ENCODE data around the gene ETS2.

ETS2 gene

GRCh38 chr21:38777531-38777930 lies 28.2 kb upstream of the ETS2 start:
- no peak for DNase-seq (ENCODE audit: low read depth in 2 of 2, low spot score in 1 of 2)

DNA sequence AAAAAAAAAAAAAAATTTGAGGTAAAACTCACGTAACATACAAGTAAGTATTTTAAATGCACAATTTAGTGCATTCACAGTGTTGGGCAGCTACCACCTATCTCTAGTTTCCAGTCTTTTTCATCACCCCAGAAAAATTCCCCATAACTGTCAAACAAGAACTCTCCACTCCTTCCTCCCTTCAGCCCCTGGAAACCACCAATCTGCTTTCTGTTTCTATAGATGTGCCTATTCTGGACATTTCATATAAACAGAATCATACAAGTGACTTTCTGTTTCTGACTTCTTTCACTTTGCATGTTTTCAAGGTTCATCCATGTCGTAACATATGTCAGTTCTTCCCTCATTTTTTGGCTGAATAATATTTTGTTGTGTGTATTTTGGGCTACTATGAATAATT lies 24.9 kb upstream of the ETS2 start:
- DNase-seq (ENCODE audit: low read depth in 2 of 2, low spot score in 1 of 2), result no peak

GRCh38 chr21:38784458-38785266 lies 21.1 kb upstream of the ETS2 start:
- no peak for DNase-seq (ENCODE audit: low read depth in 2 of 2, low spot score in 1 of 2)

GRCh38 chr21:38785483-38785882 lies 20.2 kb upstream of the ETS2 start:
- DNase-seq (ENCODE audit: low read depth in 2 of 2, low spot score in 1 of 2), result no peak

GRCh38 chr21:38787016-38787415 lies 18.7 kb upstream of the ETS2 start:
- DNase-seq (ENCODE audit: low read depth in 2 of 2, low spot score in 1 of 2), result no peak

DNA sequence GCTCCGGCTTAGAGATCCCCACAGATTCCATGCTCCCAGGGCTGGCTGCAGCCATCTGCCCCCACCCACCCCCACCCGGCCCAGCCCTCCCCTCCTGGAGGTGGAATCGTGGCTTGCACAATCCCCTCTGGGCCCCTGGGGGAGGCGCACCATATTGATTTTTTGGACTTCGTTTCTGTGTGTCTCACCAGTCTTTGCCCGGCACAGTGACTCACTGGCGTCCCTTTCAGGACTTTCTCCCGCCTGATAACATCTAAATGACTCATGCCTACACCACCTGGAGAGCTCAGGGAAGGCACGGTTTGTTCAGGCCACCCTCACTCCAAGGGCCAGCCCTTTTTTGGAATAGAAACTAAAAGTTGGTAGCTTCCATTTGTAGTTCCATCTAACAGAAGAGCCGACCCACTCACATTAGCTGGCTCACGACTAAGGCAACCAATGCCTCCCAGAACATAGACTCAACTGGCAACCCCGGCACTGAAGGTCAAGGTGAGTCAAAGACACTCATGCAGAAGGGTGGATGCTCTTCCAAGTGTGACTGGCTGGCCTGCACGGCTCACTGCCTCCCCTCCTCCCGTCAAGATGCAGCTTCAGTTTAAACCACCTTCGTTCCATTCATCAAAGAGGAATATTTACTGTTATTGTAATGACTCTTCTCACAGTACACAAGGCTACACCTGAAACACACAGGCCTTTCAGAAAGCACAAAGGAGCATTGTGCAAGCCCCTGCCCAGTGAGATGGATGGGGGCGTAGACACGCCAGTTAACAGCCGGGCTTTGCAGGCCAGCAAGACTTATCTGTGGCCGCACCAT lies 18.1 kb upstream of the ETS2 start:
- DNase-seq (ENCODE audit: low read depth in 2 of 2, low spot score in 1 of 2), result no peak

DNA sequence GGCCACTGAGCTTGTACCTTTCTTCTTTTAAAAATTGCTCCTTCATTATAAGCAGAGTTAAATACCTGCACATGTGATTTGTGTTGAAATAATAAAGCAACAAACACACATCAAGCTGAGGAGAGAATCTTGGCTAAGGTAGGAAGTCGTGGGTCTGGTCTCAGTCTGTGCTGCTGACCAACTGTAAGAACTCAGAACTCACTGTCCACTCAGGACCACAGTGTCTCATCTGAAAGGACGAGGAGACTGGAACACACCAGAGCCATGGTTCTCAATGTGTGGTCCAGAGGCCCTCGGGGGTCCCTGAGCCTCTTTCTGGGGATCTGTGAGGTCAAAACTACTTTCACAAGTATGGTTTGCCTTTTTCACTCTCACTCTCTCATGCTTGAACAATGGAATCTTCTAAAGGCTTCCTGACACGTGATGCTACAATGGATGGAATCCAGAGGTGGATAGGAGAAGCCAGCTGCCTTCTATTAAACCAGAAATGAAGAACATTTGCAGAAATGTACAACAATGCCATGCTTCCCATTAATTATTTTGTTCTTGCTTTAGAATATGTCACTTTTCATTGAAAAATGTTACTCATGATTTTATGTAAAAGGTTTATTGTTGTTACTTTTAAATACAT lies 17.3 kb upstream of the ETS2 start:
- no peak for DNase-seq (ENCODE audit: low read depth in 2 of 2, low spot score in 1 of 2)

DNA sequence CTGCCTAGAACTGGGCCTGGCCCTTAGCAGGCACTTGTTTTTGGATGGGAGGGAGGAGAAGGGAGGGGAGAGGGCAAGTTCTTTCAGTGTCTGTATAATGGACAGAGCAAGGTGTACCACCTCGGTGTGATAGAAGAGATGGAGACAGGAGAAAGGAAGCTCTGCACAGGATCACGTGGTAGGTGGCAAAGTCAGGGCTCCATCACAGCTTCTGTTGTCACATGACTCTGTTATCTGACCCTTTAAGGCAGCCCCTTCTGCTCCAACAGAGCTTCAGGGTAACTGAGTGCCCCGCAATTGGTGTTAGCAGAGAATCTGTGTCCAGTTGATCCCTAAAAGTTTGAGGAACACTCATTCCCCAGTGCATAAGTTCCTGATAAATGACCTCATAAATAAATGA lies 16.5 kb upstream of the ETS2 start:
- DNase-seq (ENCODE audit: low read depth in 2 of 2, low spot score in 1 of 2), result no peak

DNA sequence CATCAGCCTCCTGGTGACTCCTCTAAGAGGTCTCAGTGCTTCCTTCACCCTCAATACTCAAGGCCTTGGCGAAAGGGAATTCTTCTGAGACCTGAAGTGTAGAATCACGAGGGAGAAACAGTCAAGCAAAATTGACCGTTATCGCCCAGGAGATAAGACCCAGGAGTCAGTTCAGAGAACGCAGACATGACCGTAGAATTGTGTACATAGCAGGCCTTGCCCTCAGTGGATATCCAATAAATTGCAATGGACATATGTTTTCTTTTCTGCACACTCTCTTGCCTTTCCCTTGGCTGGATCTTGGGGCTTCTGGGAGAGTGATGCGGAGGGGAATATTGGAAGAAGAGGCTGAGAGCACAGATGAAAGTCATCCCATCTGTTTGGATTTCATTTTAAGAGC lies 15.7 kb upstream of the ETS2 start:
- no peak for DNase-seq (ENCODE audit: low read depth in 2 of 2, low spot score in 1 of 2)

- no peak for DNase-seq (ENCODE audit: low read depth in 2 of 2, low spot score in 1 of 2)
Observed at GRCh38 chr21:38790961-38791360, 14.8 kb upstream of the ETS2 start.

GRCh38 chr21:38792676-38793459 lies 12.9 kb upstream of the ETS2 start:
- DNase-seq (ENCODE audit: low read depth in 2 of 2, low spot score in 1 of 2), result no peak

GRCh38 chr21:38793926-38794713 lies 11.6 kb upstream of the ETS2 start:
- no peak for DNase-seq (ENCODE audit: low read depth in 2 of 2, low spot score in 1 of 2)

DNA sequence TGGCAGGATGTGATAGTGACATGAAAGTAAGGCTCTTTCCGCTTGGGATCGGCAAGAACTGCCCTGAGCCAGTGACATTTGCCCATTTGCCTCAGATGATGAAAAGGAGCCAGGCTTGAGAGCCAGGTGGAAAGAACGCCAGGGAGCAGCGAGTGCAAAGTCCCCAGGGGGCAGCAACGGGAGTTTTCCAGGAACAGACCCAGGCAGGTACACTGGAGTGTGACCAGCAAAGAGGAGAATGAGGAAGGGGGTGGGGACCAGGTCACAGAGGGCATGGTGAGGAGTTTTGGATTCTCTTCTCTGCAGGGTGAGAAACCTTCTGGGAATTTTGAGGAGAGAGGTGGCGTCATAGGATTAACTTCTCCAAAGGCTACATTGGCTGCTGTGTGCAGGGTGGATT lies 10.8 kb upstream of the ETS2 start:
- DNase-seq (ENCODE audit: low read depth in 2 of 2, low spot score in 1 of 2), result no peak

DNA sequence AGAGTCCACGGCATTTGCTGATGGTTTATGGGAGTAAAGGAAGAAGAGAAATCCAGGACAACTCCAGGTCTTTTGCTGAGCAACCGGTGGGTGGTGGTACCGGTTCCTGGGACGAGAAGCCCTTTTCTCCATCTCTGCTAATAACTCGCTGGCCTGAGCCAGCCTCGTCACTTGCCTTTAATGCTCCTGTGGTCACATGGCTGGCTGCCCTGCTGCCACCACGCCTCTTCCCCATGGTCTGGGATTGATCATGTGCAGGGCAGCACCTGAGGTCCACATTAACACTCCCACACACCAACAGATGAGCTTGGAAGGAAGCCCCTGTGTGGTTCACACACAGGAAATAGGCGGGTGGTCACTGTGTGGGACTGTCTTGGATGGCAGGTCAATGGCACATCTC lies 10.3 kb upstream of the ETS2 start:
- no peak for DNase-seq (ENCODE audit: low read depth in 2 of 2, low spot score in 1 of 2)

DNA sequence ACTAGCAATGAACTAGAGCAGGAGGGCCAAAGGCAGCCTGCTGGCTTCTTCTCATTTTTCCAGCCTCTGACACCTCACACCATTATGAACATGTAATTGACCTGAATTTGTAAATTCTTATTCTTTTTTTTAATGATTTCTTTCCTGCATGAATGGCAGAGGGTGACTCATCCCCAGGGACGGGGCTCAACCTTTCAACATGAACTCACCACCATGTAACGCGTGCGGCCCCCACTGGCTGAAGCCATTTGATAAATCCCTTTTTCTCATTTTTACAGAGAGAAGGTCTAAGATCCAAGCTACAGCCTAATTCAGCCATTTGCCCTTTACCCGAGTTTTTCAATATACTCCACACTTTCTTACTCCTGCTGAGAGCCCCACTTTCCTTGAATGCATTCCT lies 9.3 kb upstream of the ETS2 start:
- no peak for DNase-seq (ENCODE audit: low read depth in 2 of 2, low spot score in 1 of 2)

DNA sequence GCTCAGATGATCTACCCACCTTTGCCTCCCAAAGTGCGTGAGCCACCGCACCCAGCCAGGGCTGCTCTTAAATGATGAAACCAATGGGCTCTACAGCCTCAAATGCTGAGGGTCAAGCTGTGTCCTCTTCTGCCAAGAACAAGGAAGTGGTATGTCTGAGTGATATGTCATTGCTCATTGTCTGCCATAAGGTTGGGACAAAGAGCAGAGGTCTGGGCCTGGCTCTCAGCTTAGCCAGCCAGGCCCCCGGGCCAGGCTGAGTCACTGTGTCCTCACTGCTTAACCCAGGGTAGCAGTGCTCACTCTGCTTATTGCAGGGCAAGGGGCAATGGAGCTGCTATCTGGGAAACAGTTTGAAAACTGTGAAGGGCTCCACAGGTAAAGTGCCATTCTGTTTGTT lies 8.3 kb upstream of the ETS2 start:
- no peak for DNase-seq (ENCODE audit: low read depth in 2 of 2, low spot score in 1 of 2)

GRCh38 chr21:38798081-38798480 lies 7.6 kb upstream of the ETS2 start:
- no peak for DNase-seq (ENCODE audit: low read depth in 2 of 2, low spot score in 1 of 2)

DNA sequence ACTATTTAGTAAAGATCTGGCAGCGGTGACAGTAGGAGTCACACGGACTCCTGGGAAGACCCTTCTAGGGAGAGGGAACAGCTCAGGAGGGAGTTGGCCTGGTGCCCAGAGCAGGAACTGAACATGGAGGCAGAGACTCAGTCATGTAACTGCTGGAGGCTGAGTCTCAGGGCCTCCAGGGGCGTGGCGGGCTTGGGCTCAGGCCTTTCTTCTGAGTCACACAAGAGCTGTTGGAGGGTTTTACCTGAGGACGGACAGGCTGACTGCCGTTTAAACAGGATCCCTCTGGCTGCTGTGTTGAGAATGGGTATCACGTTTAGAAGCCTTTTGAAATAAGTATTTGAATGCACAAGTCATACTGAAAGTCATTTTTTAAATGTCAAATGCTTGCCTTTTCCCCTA lies 7.2 kb upstream of the ETS2 start:
- no peak for DNase-seq (ENCODE audit: low read depth in 2 of 2, low spot score in 1 of 2)

DNA sequence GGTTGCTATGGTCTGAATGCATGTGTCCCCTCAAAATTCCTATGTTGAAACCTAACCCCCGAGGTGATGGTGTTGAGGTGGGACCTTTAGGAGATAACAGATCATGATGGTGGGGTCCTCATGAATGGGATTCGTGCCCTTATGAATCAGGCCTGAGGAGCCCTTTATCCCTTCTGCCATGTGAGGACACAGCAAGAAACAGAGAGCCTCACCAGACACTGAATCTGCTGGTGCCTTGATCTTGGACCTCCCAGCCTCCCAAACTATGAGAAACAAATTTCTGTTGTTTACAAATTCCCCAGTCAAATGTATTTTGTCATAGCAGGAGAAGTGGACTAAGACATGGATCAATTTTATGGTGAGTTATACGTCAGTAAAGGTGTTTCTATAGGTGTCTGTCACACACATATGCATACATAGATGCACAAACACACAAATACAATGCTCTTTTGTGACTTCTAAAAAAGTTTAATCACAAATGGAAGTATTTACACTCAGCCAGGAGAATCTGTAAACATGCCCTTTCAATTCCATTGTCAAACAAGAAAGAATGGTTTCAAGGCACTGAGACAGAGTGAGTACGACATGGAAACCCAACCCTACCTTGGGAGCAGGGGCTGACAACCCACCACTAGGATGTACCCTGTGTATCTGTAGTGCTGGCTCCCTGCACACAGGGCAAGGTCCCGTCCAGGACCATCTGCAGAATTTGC lies 5.5 kb upstream of the ETS2 start:
- DNase-seq (ENCODE audit: low read depth in 2 of 2, low spot score in 1 of 2), result no peak

Data from stimulated activated CD8-positive, alpha-beta memory T cell treated with anti-CD3 and anti-CD28 coated beads, Interleukin-4, amount 100 ng/mL, for 4 hours (primary cell).